Measurements from ENCODE around the gene SLC39A6. TPM values are rescaled to one million over a fixed set of nuclear protein-coding genes. Genes with fewer than 3 reads are reported as not detected.

The SLC39A6 gene
- total and polyA plus RNA-seq, 2 donors (not counting 3 experiments of a cell fraction or from before 2014, with no cell fraction given): 13.8 to 23.1 TPM

GRCh38 chr18:36141576-36141975 is 12.4 kb upstream of the SLC39A6 start:
- Histone ChIP-seq H3K4me2 (ENCODE audit: insufficient read depth, low read length) (no peak overlapping the region), H2AFZ (ENCODE audit: low read depth, low read length) (no peak overlapping the region), H3K4me3 (replicated peaks in 1 of 3; ENCODE audit: insufficient read depth in 1 of 3, low read depth in 1 of 3, low read length in 3 of 3) (no peak overlapping the region), H4K20me1 (replicated peaks; ENCODE audit: control insufficient read depth, extremely low read depth, insufficient read depth, low read length) (no peaks in the 10 kb centered on the region), H3K79me2 (ENCODE audit: control insufficient read depth, insufficient read depth, low read length) (no peaks in the 10 kb centered on the region), H3K9me3 (replicated peaks; ENCODE audit: control insufficient read depth, insufficient read depth, low read length) (no peaks in the 10 kb centered on the region), H3K9ac (replicated peaks; ENCODE audit: extremely low read depth, insufficient read depth, low read length) (no peak overlapping the region), H3K27me3 (ENCODE audit: control insufficient read depth in 2 of 2, insufficient read depth in 2 of 2, low read length in 2 of 2) (no peaks in the 10 kb centered on the region), H3K36me3 (ENCODE audit: control insufficient read depth in 2 of 2, extremely low read depth in 1 of 2, insufficient read depth in 2 of 2, low read length in 2 of 2) (peaks cover 9 to 22% of the 10 kb centered on the region in 2 experiments), H3K9me1 (replicated peaks; ENCODE audit: control insufficient read depth, extremely low read depth, insufficient read depth, low read length) (no peaks in the 10 kb centered on the region), H3K27ac (ENCODE audit: insufficient read depth, low read depth, low read length) (no peak overlapping the region), H3K4me1 (ENCODE audit: control insufficient read depth, extremely low read depth, insufficient read depth, low read length) (no peaks in the 10 kb centered on the region)
- DNase-seq (ENCODE audit: low read depth, low spot score) (no peak), FAIRE-seq (no peak)
- no peak for TF ChIP-seq EZH2 (IDR thresholded peaks at IDR 0.05; ENCODE audit: borderline replicate concordance, low read depth, low read length, severe bottlenecking)
- no peak for TF ChIP-seq MYC (IDR thresholded peaks at IDR 0.05; ENCODE audit: low read depth, low read length)
- TF ChIP-seq GATA2 (IDR thresholded peaks at IDR 0.05; ENCODE audit: insufficient read depth, insufficient read length, low read depth, low read length): no peak
- no peak for TF ChIP-seq POLR2AphosphoS5 (IDR thresholded peaks at IDR 0.05; ENCODE audit: insufficient read depth, low read depth, low read length)
- TF ChIP-seq FOS (IDR thresholded peaks at IDR 0.05; ENCODE audit: borderline replicate concordance, insufficient read depth, low read length): no peak
- no peak for TF ChIP-seq CTCF (IDR thresholded peaks at IDR 0.05; ENCODE audit: extremely low read depth in 1 of 2, insufficient read depth in 1 of 2, low read depth in 1 of 2, low read length in 2 of 2)
- TF ChIP-seq JUN (IDR thresholded peaks at IDR 0.05; ENCODE audit: borderline replicate concordance, insufficient read depth, insufficient read length, low read depth): no peak
- no peak for TF ChIP-seq POLR2A (IDR thresholded peaks at IDR 0.05; ENCODE audit: low read depth, low read length)
- no peak for TF ChIP-seq MAX (IDR thresholded peaks at IDR 0.05; ENCODE audit: insufficient read depth, insufficient read length)
- ChIA-PET CTCF (interaction anchor here (1.5 to 1.7 kb wide), 2 partner anchors 46 to 143 kb away, joined by 4 to 5 read pairs; no protein-coding TSS in a partner anchor), POLR2A (no interaction called here)
- dilution Hi-C loops (cut with MboI; ENCODE audit: extremely low pct_ligation_motif_present, low sequenced_read_pairs): no loop called here
- BruUV-seq (replicated peaks): no TSS peak
- intact Hi-C loops (cut with micrococcal nuclease): no loop called here
